ENCODE results near the gene DOK6.

- TF ChIP-seq POLR2AphosphoS5 (IDR thresholded peaks at IDR 0.05; ENCODE audit: low read depth) = no peak
- TF ChIP-seq CTCF (conservative IDR thresholded peaks at IDR 0.05; ENCODE audit: low read depth in 2 of 2) = no peak
- TF ChIP-seq ETS1 (IDR thresholded peaks at IDR 0.05) = no peak
- no peak for TF ChIP-seq ZNF114 (CRISPR knock-in tag; IDR thresholded peaks at IDR 0.05)
- TF ChIP-seq JUNB (IDR thresholded peaks at IDR 0.05; ENCODE audit: unreplicated experiment) = no peak
- no peak for TF ChIP-seq EZH2 (IDR thresholded peaks at IDR 0.05; ENCODE audit: low read depth, unreplicated experiment)
- no peak for TF ChIP-seq NANOG (IDR thresholded peaks at IDR 0.05; ENCODE audit: borderline replicate concordance)
These were observed 258.0 kb downstream of the DOK6 start for GRCh38 chr18:69658685-69659084.
